Loucy (cell line): ENCODE measurements around the gene BCAP31.

ENCODE experiments used
- H2AFZ ChIP-seq: fragments of 200-600 bp; sonication (generic); 2 replicates; pipeline ENCODE4 v1.6.0; 2016; ENCODE audit warnings: antibody characterized with exemption, mild to moderate bottlenecking, low read length, moderate library complexity
- H3F3A ChIP-seq: fragments of 200-600 bp; 2 replicates; pipeline ENCODE4 v1.6.0; 2016; ENCODE audit warnings: antibody characterized with exemption, low read depth, mild to moderate bottlenecking
- H3K27me3 ChIP-seq: fragments of 200-600 bp; sonication (generic); 2 replicates; pipeline ENCODE4 v1.6.1; 2014; ENCODE audit warnings: low read length, mild to moderate bottlenecking; ENCODE audit not compliant: insufficient read depth, poor library complexity, severe bottlenecking
- H3K36me3 ChIP-seq: fragments of 200-600 bp; sonication (generic); 2 replicates; pipeline ENCODE4 v1.6.1; 2016; ENCODE audit warnings: low read length; ENCODE audit not compliant: insufficient read depth
- H3K4me1 ChIP-seq: fragments of 200-600 bp; sonication (generic); 2 replicates; pipeline ENCODE4 v1.5.1; 2014; ENCODE audit warnings: low read length, mild to moderate bottlenecking; ENCODE audit not compliant: insufficient read depth, poor library complexity, severe bottlenecking
- H3K4me2 ChIP-seq: fragments of 200-600 bp; sonication (generic); 2 replicates; pipeline ENCODE4 v1.6.0; 2014; ENCODE audit warnings: antibody characterized with exemption, low read length, low read depth, mild to moderate bottlenecking; ENCODE audit not compliant: poor library complexity, severe bottlenecking
- H3K4me3 ChIP-seq: fragments of 200-600 bp; sonication (generic); 2 replicates; pipeline ENCODE4 v1.5.1; 2014; ENCODE audit warnings: low read length, mild to moderate bottlenecking, mixed read lengths; ENCODE audit not compliant: poor library complexity, severe bottlenecking
- H3K79me2 ChIP-seq: fragments of 200-600 bp; sonication (generic); 2 replicates; pipeline ENCODE4 v1.6.1; 2014; ENCODE audit warnings: low read length; ENCODE audit not compliant: insufficient read depth
- H3K9ac ChIP-seq: fragments of 200-600 bp; sonication (generic); 2 replicates; pipeline ENCODE4 v1.6.0; 2014; ENCODE audit warnings: mild to moderate bottlenecking, low read depth, low read length, moderate library complexity; ENCODE audit not compliant: poor library complexity, severe bottlenecking
- H3K9me2 ChIP-seq: fragments of 200-600 bp; sonication (generic); replicated peaks from 2 replicates; pipeline ENCODE4 v1.6.1; 2016; ENCODE audit warnings: low read depth, low read length, mixed read lengths
- H3K9me3 ChIP-seq: fragments of 200-600 bp; sonication (generic); 2 replicates; pipeline ENCODE4 v1.6.1; 2014; ENCODE audit warnings: mild to moderate bottlenecking, antibody characterized with exemption, low read length, low read depth; ENCODE audit not compliant: insufficient read depth
- H4K20me1 ChIP-seq: fragments of 200-600 bp; sonication (generic); 2 replicates; pipeline ENCODE4 v1.6.0; 2014; ENCODE audit warnings: antibody characterized with exemption, low read length, mild to moderate bottlenecking; ENCODE audit not compliant: insufficient read depth, poor library complexity, severe bottlenecking
- CTCF ChIP-seq: fragments of 200-600 bp; sonication (generic); conservative IDR thresholded peaks from 2 replicates; pipeline ENCODE4 v1.5.1; 2014; ENCODE audit warnings: mild to moderate bottlenecking, antibody characterized with exemption, low read length
- EZH2phosphoT487 ChIP-seq: fragments of 200-600 bp; IDR thresholded peaks from 2 replicates; pipeline ENCODE4 v1.6.1; 2018; ENCODE audit warnings: antibody characterized with exemption, mild to moderate bottlenecking, moderate library complexity, borderline replicate concordance

The BCAP31 gene

GRCh38 chrX:153735274-153735673 is 11.1 kb upstream of the BCAP31 start:
- H3K36me3 ChIP-seq, result no peaks in the 10 kb centered on the region
- no peak overlapping the region for H3K9ac ChIP-seq
- H3K4me1 ChIP-seq, result peaks cover 8% of the 10 kb centered on the region
- H3K9me2 ChIP-seq, result no peaks in the 10 kb centered on the region
- no peaks in the 10 kb centered on the region for H3K9me3 ChIP-seq
- H3K4me2 ChIP-seq, result no peak overlapping the region
- no peaks in the 10 kb centered on the region for H4K20me1 ChIP-seq
- no peak overlapping the region for H3K4me3 ChIP-seq
- no peaks in the 10 kb centered on the region for H3K27me3 ChIP-seq
- no peaks in the 10 kb centered on the region for H3F3A ChIP-seq
- TF ChIP-seq EZH2phosphoT487 (no peak), CTCF (peak; percentile 37; the same call in 1 of the 2 replicates)
- H2AFZ ChIP-seq, result no peak overlapping the region
- no peaks in the 10 kb centered on the region for H3K79me2 ChIP-seq

GRCh38 chrX:153734871-153735270 is 10.7 kb upstream of the BCAP31 start:
- no peak overlapping the region for H2AFZ ChIP-seq
- H3K4me2 ChIP-seq, result no peak overlapping the region
- no peaks in the 10 kb centered on the region for H3K9me3 ChIP-seq
- H3K36me3 ChIP-seq, result no peaks in the 10 kb centered on the region
- H3F3A ChIP-seq, result no peaks in the 10 kb centered on the region
- H4K20me1 ChIP-seq, result no peaks in the 10 kb centered on the region
- peaks cover 4% of the 10 kb centered on the region for H3K4me1 ChIP-seq
- H3K79me2 ChIP-seq, result no peaks in the 10 kb centered on the region
- no peaks in the 10 kb centered on the region for H3K27me3 ChIP-seq
- no peak overlapping the region for H3K9ac ChIP-seq
- H3K4me3 ChIP-seq, result no peak overlapping the region
- no peak for TF ChIP-seq CTCF
- no peak for TF ChIP-seq EZH2phosphoT487
- no peaks in the 10 kb centered on the region for H3K9me2 ChIP-seq

GRCh38 chrX:153733651-153734240 is 9.6 kb upstream of the BCAP31 start:
- H4K20me1 ChIP-seq, result no peaks in the 10 kb centered on the region
- TF ChIP-seq CTCF (no peak), EZH2phosphoT487 (no peak)
- no peak overlapping the region for H3K4me3 ChIP-seq
- H3K9me2 ChIP-seq, result no peaks in the 10 kb centered on the region
- H3K9me3 ChIP-seq, result no peaks in the 10 kb centered on the region
- H3K4me1 ChIP-seq, result peaks cover 3% of the 10 kb centered on the region
- H3K27me3 ChIP-seq, result no peaks in the 10 kb centered on the region
- no peak overlapping the region for H3K9ac ChIP-seq
- H3K4me2 ChIP-seq, result no peak overlapping the region
- no peak overlapping the region for H2AFZ ChIP-seq
- H3K79me2 ChIP-seq, result no peaks in the 10 kb centered on the region
- no peaks in the 10 kb centered on the region for H3F3A ChIP-seq
- H3K36me3 ChIP-seq, result no peaks in the 10 kb centered on the region
